ENCODE results near the gene CDK6. TPM values are rescaled to one million over a fixed set of nuclear protein-coding genes. Genes with fewer than 3 reads are reported as not detected.

Gene CDK6
- total and polyA plus RNA-seq, 10 of the 15 experiments (the other 5 are each of a cell fraction or from before 2014, with no cell fraction given) = 8.0 to 118 (median 45.8) TPM

GRCh38 chr7:92608380-92609322 is 227.7 kb downstream of the CDK6 start:
- ChIA-PET RAD21 (ENCODE audit: unreplicated experiment) (no interaction called here), POLR2A (no interaction called here), CTCF (interaction anchor here (1.8 to 5.2 kb wide), 3 partner anchors 12 to 80 kb away, joined by 8 to 30 read pairs (median 10); partner anchors contain the start of genes FAM133B, PEX1 and RBM48), SMC1A (ENCODE audit: uncharacterized antibody, unreplicated experiment) (interaction anchor here (0.8 to 4.2 kb wide), 3 partner anchors 11 to 439 kb away, joined by 4 to 19 read pairs (median 8); no protein-coding TSS in a partner anchor)
- 96% methylated on average over 27 of the region's 27 CpGs for WGBS (ENCODE audit: insufficient coverage, insufficient replicate concordance, low lambda C conversion rate, missing lambda C conversion rate)
- intact Hi-C loops (cut with micrococcal nuclease; ENCODE audit: unreplicated experiment) (no loop called here), in situ Hi-C loops (cut with MboI) (no loop called here)
- Histone ChIP-seq H3K36me3 (ENCODE audit: control insufficient read depth in 2 of 2, insufficient read depth in 2 of 2, low read length in 1 of 2) (peaks cover 1 to 3% of the 10 kb centered on the region in 2 experiments; a peak in 3 of 4 replicates), H4K20me1 (ENCODE audit: control insufficient read depth, insufficient read depth) (no peaks in the 10 kb centered on the region), H3K79me2 (ENCODE audit: control insufficient read depth, insufficient read depth, low read length) (no peaks in the 10 kb centered on the region), H3K9me3 (replicated peaks; ENCODE audit: control insufficient read depth, insufficient read depth, low read length) (no peaks in the 10 kb centered on the region), H3K27ac (ENCODE audit: control insufficient read depth, insufficient read depth) (no peak overlapping the region), H3K4me3 (no peak overlapping the region), H2AFZ (ENCODE audit: control insufficient read depth, low read depth, low read length) (no peak overlapping the region), H3K9ac (ENCODE audit: control insufficient read depth, insufficient read depth, low read length) (no peak overlapping the region), H3K4me2 (ENCODE audit: control insufficient read depth, insufficient read depth) (no peak overlapping the region), H3K4me1 (ENCODE audit: control insufficient read depth, insufficient read depth, low read length) (no peaks in the 10 kb centered on the region), H3K27me3 (replicated peaks in 1 of 2; ENCODE audit: control insufficient read depth in 2 of 2, insufficient read depth in 2 of 2, low read length in 1 of 2) (no peaks in the 10 kb centered on the region)
- FAIRE-seq (no peak), DNase-seq (ENCODE audit: low read depth, low spot score) (no peak), ATAC-seq (no peak)
- BruUV-seq (replicated peaks) = no TSS peak
- TF ChIP-seq SMC3 (IDR thresholded peaks at IDR 0.05; ENCODE audit: borderline replicate concordance, low read length) (no peak), MXI1 (IDR thresholded peaks at IDR 0.05; ENCODE audit: low read depth, low read length) (no peak), CREB1 (IDR thresholded peaks at IDR 0.05; ENCODE audit: low read depth) (no peak), PBX3 (IDR thresholded peaks at IDR 0.05; ENCODE audit: insufficient replicate concordance, low read depth, low read length) (no peak), SIX5 (IDR thresholded peaks at IDR 0.05; ENCODE audit: low read depth, low read length, severe bottlenecking) (no peak), HSF1 (IDR thresholded peaks at IDR 0.05; ENCODE audit: low read depth, low read length) (no peak), ZNF274 (IDR thresholded peaks at IDR 0.05; ENCODE audit: insufficient read depth, insufficient read length) (no peak), LARP7 (IDR thresholded peaks at IDR 0.05) (no peak), HCFC1 (IDR thresholded peaks at IDR 0.05; ENCODE audit: low read length) (no peak), YY1 (IDR thresholded peaks at IDR 0.05; ENCODE audit: low read depth, low read length) (no peak), CBX3 (IDR thresholded peaks at IDR 0.05; ENCODE audit: borderline replicate concordance, low read depth) (no peak), BHLHE40 (IDR thresholded peaks at IDR 0.05; ENCODE audit: borderline replicate concordance in 1 of 2, low read depth in 2 of 2, low read length in 1 of 2) (no peak), ZSCAN29 (IDR thresholded peaks at IDR 0.05) (no peak), CTCF (IDR thresholded peaks at IDR 0.05 in 2 of 3, conservative IDR thresholded peaks at IDR 0.05 in 1 of 3; ENCODE audit: control insufficient read depth in 2 of 3, extremely low read depth in 1 of 3, insufficient read depth in 1 of 3, low read depth in 3 of 3, low read length in 3 of 3) (no peak), MTA3 (IDR thresholded peaks at IDR 0.05; ENCODE audit: borderline replicate concordance, low read length) (no peak), CBFB (IDR thresholded peaks at IDR 0.05; ENCODE audit: low read depth) (no peak), TCF3 (IDR thresholded peaks at IDR 0.05; ENCODE audit: borderline replicate concordance, insufficient read depth, low read depth, low read length) (no peak), IRF5 (IDR thresholded peaks at IDR 0.05; ENCODE audit: borderline replicate concordance) (no peak)

Measured in GM12878 (cell line).